GM12874 (cell line): Measurements from ENCODE around the gene PALB2.

Experiments
- CTCF ChIP-seq: IDR thresholded peaks from 2 replicates; pipeline ENCODE4 v1.5.1; 2011; ENCODE audit warnings: low read depth, mild to moderate bottlenecking, control low read depth, low read length, moderate library complexity; ENCODE audit not compliant: insufficient read depth

PALB2 gene

GRCh38 chr16:23640615-23640930 lies 537 bp downstream of the PALB2 start:
- TF ChIP-seq CTCF: no peak

DNA sequence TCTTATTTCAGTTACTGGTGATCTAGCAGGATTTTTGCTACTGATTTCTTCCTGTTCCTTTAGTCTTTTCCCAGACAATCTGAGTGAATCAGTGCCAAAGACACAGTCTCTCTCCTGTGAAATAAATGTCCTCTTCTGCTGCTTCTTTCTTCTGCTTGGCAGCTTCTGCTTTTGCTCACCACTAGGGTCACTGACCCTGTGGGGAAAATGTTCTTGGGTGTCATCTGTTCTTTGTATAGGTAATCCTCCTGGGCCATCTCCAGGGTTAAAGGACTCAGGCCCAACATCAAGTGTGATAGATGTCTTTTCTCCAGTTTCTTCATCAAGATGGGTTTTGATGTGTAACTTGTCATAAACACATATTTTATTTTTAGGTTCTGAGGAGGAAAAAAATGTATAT lies 5.2 kb downstream of the PALB2 start:
- no peak for TF ChIP-seq CTCF

GRCh38 chr16:23634461-23635036 lies 6.6 kb downstream of the PALB2 start:
- no peak for TF ChIP-seq CTCF

GRCh38 chr16:23629516-23629915 lies 11.6 kb downstream of the PALB2 start:
- TF ChIP-seq CTCF: no peak

- no peak for TF ChIP-seq CTCF
Observed at GRCh38 chr16:23624092-23624491, 17.0 kb downstream of the PALB2 start.

- no peak for TF ChIP-seq CTCF
Observed at GRCh38 chr16:23615805-23616204, 25.3 kb downstream of the PALB2 start.

DNA sequence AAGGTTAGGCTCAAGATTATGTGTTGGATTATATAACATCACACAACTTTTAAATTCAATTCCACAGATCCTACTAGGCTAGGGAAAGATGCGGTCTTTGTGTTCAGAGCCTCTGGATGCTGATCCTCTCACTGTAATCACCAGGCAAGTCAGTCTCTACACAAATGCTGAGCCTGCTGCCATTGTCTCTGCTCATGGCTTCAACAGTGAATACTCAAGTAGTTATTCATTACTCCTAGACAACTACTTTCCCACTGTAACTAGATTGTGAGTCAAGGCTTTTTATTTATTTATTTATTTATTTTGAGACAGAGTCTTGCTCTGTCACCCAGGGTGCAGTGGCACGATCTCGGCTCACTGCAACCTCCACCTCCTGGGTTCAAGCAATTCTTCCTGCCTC lies 29.2 kb downstream of the PALB2 start:
- no peak for TF ChIP-seq CTCF

GRCh38 chr16:23609929-23610328 lies 31.2 kb downstream of the PALB2 start:
- no peak for TF ChIP-seq CTCF
